SW 1271 (cell line): ENCODE results near the gene ST3GAL5.
A peak's percentile ranks its signal among the peaks of the same experiment; 100 is the strongest.
"Not testable (repeated sequence)": the region's sequence is repeated elsewhere in the genome, so short reads cannot be mapped to it uniquely, and the experiment has no call there.

Experiments used
- DNase-seq, 2 experiments: peaks; one replicate each; lab custom pipeline; 2025; lab: John Stamatoyannopoulos, UW

ST3GAL5 gene

GRCh38 chr2:85893428-85894258 is 4.9 kb upstream of the ST3GAL5 start:
- DNase-seq: peak; percentile 62 to 88

GRCh38 chr2:85892216-85892944 is 3.6 kb upstream of the ST3GAL5 start:
- DNase-seq: no peak

- DNase-seq: no peak
Observed at GRCh38 chr2:85890522-85891176, 1.9 kb upstream of the ST3GAL5 start.

GRCh38 chr2:85889627-85890281 is 964 bp upstream of the ST3GAL5 start:
- no peak for DNase-seq

GRCh38 chr2:85888020-85888683 is 638 bp downstream of the ST3GAL5 start:
- DNase-seq: peak in 1 of 2 experiments; percentile 49

- peak in 1 of 2 experiments; percentile 53 for DNase-seq
Observed at GRCh38 chr2:85887566-85888019, 1.2 kb downstream of the ST3GAL5 start.

- DNase-seq: peak in 1 of 2 experiments; percentile 51
Observed at GRCh38 chr2:85886590-85886989, 2.2 kb downstream of the ST3GAL5 start.

- DNase-seq: no peak
Observed at GRCh38 chr2:85886141-85886540, 2.6 kb downstream of the ST3GAL5 start.

- DNase-seq: not testable (repeated sequence)
Observed at GRCh38 chr2:85881781-85882180, 7.0 kb downstream of the ST3GAL5 start.

GRCh38 chr2:85880716-85881328 is 8.0 kb downstream of the ST3GAL5 start:
- DNase-seq: not testable (repeated sequence)

- DNase-seq: no peak
Observed at GRCh38 chr2:85878719-85879370, 9.9 kb downstream of the ST3GAL5 start.

- no peak for DNase-seq
Observed at GRCh38 chr2:85875350-85876050, 13.3 kb downstream of the ST3GAL5 start.

GRCh38 chr2:85873679-85874078 is 15.1 kb downstream of the ST3GAL5 start:
- DNase-seq: no peak

- no peak for DNase-seq
Observed at GRCh38 chr2:85872536-85873161, 16.1 kb downstream of the ST3GAL5 start.

- DNase-seq: no peak
Observed at GRCh38 chr2:85871494-85872164, 17.2 kb downstream of the ST3GAL5 start.

- DNase-seq: no peak
Observed at GRCh38 chr2:85868822-85869221, 20.0 kb downstream of the ST3GAL5 start.

- DNase-seq: no peak
Observed at GRCh38 chr2:85867556-85868292, 21.1 kb downstream of the ST3GAL5 start.

GRCh38 chr2:85867121-85867520 is 21.7 kb downstream of the ST3GAL5 start:
- DNase-seq: no peak
